Amygdala (tissue), 56 donors: Measurements from ENCODE around the gene STK10.

Source experiments
- DNase-seq, 56 donors: peaks; one replicate each; lab custom pipeline; 2025; lab: John Stamatoyannopoulos, UW

STK10 gene

DNA sequence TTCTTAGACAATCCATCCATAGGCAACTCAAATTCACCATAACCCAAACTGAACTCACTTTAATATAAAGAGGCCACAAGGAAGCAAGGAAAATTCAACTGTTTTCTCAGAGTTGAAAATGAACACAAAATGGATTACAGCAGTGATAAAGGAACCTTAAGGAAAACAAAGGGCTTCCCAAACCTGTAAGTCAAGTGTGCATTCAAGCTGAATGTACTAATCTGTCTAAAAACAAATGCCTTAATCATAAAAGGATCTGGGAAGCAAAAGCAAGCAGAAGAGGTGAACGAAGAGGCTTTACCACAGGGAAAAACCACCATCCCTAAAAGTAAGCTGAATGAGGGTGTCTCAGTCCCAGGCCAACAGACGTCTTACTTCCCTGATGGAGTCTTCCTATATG lies 195.2 kb downstream of the STK10 start:
- DNase-seq, result no peak

DNA sequence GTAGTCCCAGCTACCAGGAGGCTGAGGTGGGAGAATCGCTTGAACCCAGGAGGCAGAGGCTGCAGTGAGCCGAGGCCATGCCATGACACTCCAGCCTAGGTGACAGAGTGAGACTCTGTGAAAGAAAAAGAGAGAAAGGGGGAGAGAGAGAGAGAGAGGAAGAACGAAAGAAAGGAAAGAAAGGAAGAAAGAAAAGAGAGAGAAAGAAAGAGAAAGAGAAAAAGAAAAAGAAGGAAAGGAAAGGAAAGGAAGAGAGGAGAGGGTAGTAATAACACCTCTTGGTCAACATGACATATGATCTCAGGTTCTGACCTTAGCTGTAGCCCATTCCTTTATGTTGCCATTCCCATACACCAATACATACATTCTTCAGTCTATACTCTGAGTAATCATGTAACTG lies 195.7 kb downstream of the STK10 start:
- DNase-seq, result no peak
